ENCODE measurements around the gene DDX46.

- no peak for TF ChIP-seq CTCF (IDR thresholded peaks at IDR 0.05)
- no peak for TF ChIP-seq EZH2 (IDR thresholded peaks at IDR 0.05; ENCODE audit: borderline replicate concordance, insufficient read depth, low read depth, low read length, poor library complexity, severe bottlenecking)
Measured at GRCh38 chr5:134803821-134804220, 45.2 kb downstream of the DDX46 start.
